IMR-90 (cell line): Measurements from ENCODE around the gene NUDT5. TPM values are rescaled to one million over a fixed set of nuclear protein-coding genes. Genes with fewer than 3 reads are reported as not detected.

ENCODE experiments used
- ATAC-seq: fragments of 200-7000 bp; cut with Tn5 transposase; 2 replicates; pipeline ENCODE4 v1.9.1; 2020; ENCODE audit warnings: low read depth, mild to moderate bottlenecking, moderate library complexity
- BruUV-seq: library from RNA; stranded (reverse); fragments of 400-500 nt; replicated peaks from 2 replicates; lab custom pipeline; 2021; lab: Mats Ljungman, UMichigan
- CTCF ChIA-PET: fragments of 300-600 bp; formaldehyde crosslinking; extraction: SDS; loops from one replicate; lab custom pipeline; 2021; ENCODE audit warnings: antibody characterized with exemption; lab: Yijun Ruan, JAX
- POLR2A ChIA-PET: fragments of 300-600 bp; sonication (Branson Sonifier 250); formaldehyde crosslinking; loops from one replicate; lab custom pipeline; 2022; ENCODE audit warnings: antibody characterized with exemption; ENCODE audit not compliant: unreplicated experiment; lab: Charles Lee
- DNase-seq: peaks from one replicate; pipeline ENCODE4 v3.0.0; 2013
- H2AFZ ChIP-seq: replicated peaks from 2 replicates; pipeline ENCODE3; 2013; ENCODE audit warnings: low read length, mild to moderate bottlenecking; ENCODE audit not compliant: poor library complexity
- H2AK5ac ChIP-seq: 2 replicates; pipeline ENCODE4 v1.6.1; 2013; ENCODE audit warnings: low read depth, low read length, inconsistent platforms
- H2AK9ac ChIP-seq: replicated peaks from 2 replicates; pipeline ENCODE3; 2013; ENCODE audit warnings: mild to moderate bottlenecking, low read depth, low read length, moderate library complexity; ENCODE audit not compliant: poor library complexity
- H2BK120ac ChIP-seq: 2 replicates; pipeline ENCODE4 v1.6.1; 2013; ENCODE audit warnings: low read depth, low read length, inconsistent platforms
- H2BK15ac ChIP-seq: 3 replicates; pipeline ENCODE4 v1.6.1; 2013; ENCODE audit warnings: low read depth, low read length, inconsistent platforms
- H2BK20ac ChIP-seq: 2 replicates; pipeline ENCODE4 v1.6.1; 2013; ENCODE audit warnings: low read depth, mild to moderate bottlenecking, inconsistent platforms, low read length, moderate library complexity
- H2BK5ac ChIP-seq: 2 replicates; pipeline ENCODE4 v1.6.1; 2013; ENCODE audit warnings: mild to moderate bottlenecking, low read depth, low read length, inconsistent platforms; ENCODE audit not compliant: poor library complexity, severe bottlenecking
- H3K14ac ChIP-seq: replicated peaks from 2 replicates; pipeline ENCODE4 v1.6.1; 2013; ENCODE audit warnings: low read depth, low read length, inconsistent platforms
- H3K18ac ChIP-seq: 2 replicates; pipeline ENCODE4 v1.6.1; 2013; ENCODE audit warnings: low read depth, low read length, control low read depth
- H3K23ac ChIP-seq: 2 replicates; pipeline ENCODE4 v1.6.1; 2013; ENCODE audit warnings: low read depth, low read length, inconsistent platforms
- H3K27ac ChIP-seq: 2 replicates; pipeline ENCODE4 v1.5.1; 2013; ENCODE audit warnings: mild to moderate bottlenecking, control low read depth, low read length; ENCODE audit not compliant: insufficient read depth
- H3K27me3 ChIP-seq: 2 replicates; pipeline ENCODE4 v1.6.1; 2013; ENCODE audit warnings: low read length; ENCODE audit not compliant: control insufficient read depth, insufficient read depth
- H3K36me3 ChIP-seq: 2 replicates; pipeline ENCODE4 v1.6.1; 2013; ENCODE audit warnings: low read length, mixed read lengths; ENCODE audit not compliant: control insufficient read depth, insufficient read depth
- H3K4ac ChIP-seq: 2 replicates; pipeline ENCODE4 v1.6.1; 2013; ENCODE audit warnings: low read depth, low read length, inconsistent platforms
- H3K4me1 ChIP-seq: 2 replicates; pipeline ENCODE4 v1.6.1; 2013; ENCODE audit warnings: low read length, mixed read lengths; ENCODE audit not compliant: control insufficient read depth, insufficient read depth
- H3K4me2 ChIP-seq: 2 replicates; pipeline ENCODE4 v1.6.1; 2013; ENCODE audit warnings: low read depth, mild to moderate bottlenecking, control low read depth, low read length, moderate library complexity
- H3K4me3 ChIP-seq: 2 replicates; pipeline ENCODE4 v1.5.1; 2013; ENCODE audit warnings: low read depth, mild to moderate bottlenecking, control low read depth, low read length, moderate library complexity; ENCODE audit not compliant: insufficient read depth
- H3K56ac ChIP-seq: 2 replicates; pipeline ENCODE4 v1.6.1; 2013; ENCODE audit warnings: low read length, inconsistent platforms; ENCODE audit not compliant: insufficient read depth; ENCODE audit errors: extremely low read depth
- H3K79me1 ChIP-seq, 2 experiments: 2 replicates each; pipeline ENCODE4 v1.6.1; 2013; ENCODE audit warnings: low read length in 2 of 2, inconsistent platforms in 1 of 2, low read depth in 1 of 2
- H3K9ac ChIP-seq: 2 replicates; pipeline ENCODE4 v1.6.1; 2013; ENCODE audit warnings: low read depth, low read length, control low read depth
- H3K9me1 ChIP-seq: 2 replicates; pipeline ENCODE4 v1.6.1; 2013; ENCODE audit warnings: low read length, inconsistent platforms; ENCODE audit not compliant: insufficient read depth
- H3K9me3 ChIP-seq: 2 replicates; pipeline ENCODE4 v1.6.1; 2013; ENCODE audit warnings: low read length; ENCODE audit not compliant: control insufficient read depth, insufficient read depth
- H4K20me1 ChIP-seq: 2 replicates; pipeline ENCODE4 v1.6.1; 2013; ENCODE audit warnings: low read length, inconsistent platforms; ENCODE audit not compliant: insufficient read depth
- H4K5ac ChIP-seq: 2 replicates; pipeline ENCODE4 v1.6.1; 2013; ENCODE audit warnings: mild to moderate bottlenecking, low read depth, low read length, control low read depth
- H4K8ac ChIP-seq, 2 experiments: 2 replicates each; pipeline ENCODE4 v1.6.1; 2013; ENCODE audit warnings: low read depth in 2 of 2, low read length in 2 of 2, control low read depth in 1 of 2, inconsistent platforms in 1 of 2
- H4K91ac ChIP-seq: 2 replicates; pipeline ENCODE4 v1.6.1; 2013; ENCODE audit warnings: low read depth, low read length, inconsistent platforms; ENCODE audit not compliant: insufficient read depth
- BHLHE40 ChIP-seq: fragments of 150-350 bp; IDR thresholded peaks from 2 replicates; pipeline ENCODE4 v1.6.1; 2016; ENCODE audit warnings: mild to moderate bottlenecking, low read depth, low read length
- CEBPB ChIP-seq: IDR thresholded peaks from 2 replicates; pipeline ENCODE4 v1.6.1; 2012; ENCODE audit warnings: low read depth, low read length, improper control_type of control experiment
- CHD1 ChIP-seq: IDR thresholded peaks from 2 replicates; pipeline ENCODE4 v1.6.1; 2012; ENCODE audit warnings: low read depth, low read length, improper control_type of control experiment
- CTCF ChIP-seq: conservative IDR thresholded peaks from 2 replicates; pipeline ENCODE4 v1.5.1; 2012; ENCODE audit warnings: mild to moderate bottlenecking, low read depth, low read length, improper control_type of control experiment
- FOS ChIP-seq: fragments of 150-350 bp; IDR thresholded peaks from 2 replicates; pipeline ENCODE4 v1.6.1; 2016; ENCODE audit warnings: low read depth, low read length
- MAFK ChIP-seq: IDR thresholded peaks from 2 replicates; pipeline ENCODE4 v1.6.1; 2012; ENCODE audit warnings: low read depth, low read length, improper control_type of control experiment
- MAZ ChIP-seq: IDR thresholded peaks from 2 replicates; pipeline ENCODE4 v1.6.1; 2012; ENCODE audit warnings: low read depth, mild to moderate bottlenecking, low read length, improper control_type of control experiment, moderate library complexity, borderline replicate concordance
- MXI1 ChIP-seq: IDR thresholded peaks from 2 replicates; pipeline ENCODE4 v1.6.1; 2012; ENCODE audit warnings: low read depth, mild to moderate bottlenecking, low read length, moderate library complexity, borderline replicate concordance
- NFE2L2 ChIP-seq: fragments of 150-350 bp; IDR thresholded peaks from 2 replicates; pipeline ENCODE4 v1.6.1; 2016; ENCODE audit warnings: low read depth, mild to moderate bottlenecking, low read length
- POLR2A ChIP-seq: IDR thresholded peaks from 2 replicates; pipeline ENCODE4 v1.6.1; 2012; ENCODE audit warnings: mild to moderate bottlenecking, low read depth, low read length
- RAD21 ChIP-seq: IDR thresholded peaks from 2 replicates; pipeline ENCODE4 v1.6.1; 2012; ENCODE audit warnings: low read length, improper control_type of control experiment
- RCOR1 ChIP-seq: IDR thresholded peaks from 2 replicates; pipeline ENCODE4 v1.6.1; 2012; ENCODE audit warnings: mild to moderate bottlenecking, low read length, improper control_type of control experiment; ENCODE audit not compliant: insufficient replicate concordance
- RFX5 ChIP-seq: IDR thresholded peaks from 2 replicates; pipeline ENCODE4 v1.8.0; 2012; ENCODE audit warnings: low read depth, mild to moderate bottlenecking, low read length, moderate library complexity
- SMC3 ChIP-seq: fragments of 150-350 bp; IDR thresholded peaks from 2 replicates; pipeline ENCODE4 v1.6.1; 2016; ENCODE audit warnings: low read depth, mild to moderate bottlenecking, antibody characterized with exemption, low read length, moderate library complexity
- WGBS, 2 experiments: methylation state at CpG; one replicate each; pipeline versions ENCODE4 v1.1.5 to v1.1.7; 2013; ENCODE audit warnings: missing lambda C conversion rate in 2 of 2; ENCODE audit not compliant: insufficient read length in 1 of 2; ENCODE audit errors: extremely low coverage in 2 of 2; 5-methylcytosine and 5-hydroxymethylcytosine counted together
- dilution Hi-C: fragments of 300-500 bp; cut with HindIII; formaldehyde crosslinking; loops from one replicate; pipeline ENCODE4 v1.14.3; 2018; ENCODE audit warnings: low sequenced_read_pairs; ENCODE audit not compliant: unreplicated experiment
- in situ Hi-C: fragments of 300-500 bp; cut with MboI; formaldehyde crosslinking; loops from 3 replicates; pipeline ENCODE4 v1.14.3; 2019; ENCODE audit warnings: low sequenced_read_pairs, inconsistent platforms, mixed read lengths
- intact Hi-C: fragments of 100-400 bp; cut with micrococcal nuclease; formaldehyde crosslinking; loops from 2 replicates; pipeline ENCODE4 v1.10.0; 2022
- polyA plus RNA-seq, 3 experiments: library from polyadenylated mRNA; depleted of rRNA; stranded (reverse); fragments of >200 nt; gene quantifications; 2 replicates each; pipeline ENCODE4 v1.2.3, GENCODE V29; 2012; ENCODE audit warnings: low replicate concordance in 1 of 3
- total RNA-seq: library from RNA; depleted of rRNA; stranded (reverse); fragments of >200 nt; gene quantifications from 2 replicates; pipeline ENCODE4 v1.2.3, GENCODE V29; 2012
- TF ChIP-seq, protein P1 (sequence below): fragments of 150-350 bp; IDR thresholded peaks from 2 replicates; pipeline ENCODE4 v1.6.1; 2017; ENCODE audit warnings: mild to moderate bottlenecking, antibody characterized with exemption, low read length, low read depth

The NUDT5 gene
- total and polyA plus RNA-seq, 2 of the 4 experiments (the other 2 are of a cell fraction): 70.1 to 74.6 TPM

DNA sequence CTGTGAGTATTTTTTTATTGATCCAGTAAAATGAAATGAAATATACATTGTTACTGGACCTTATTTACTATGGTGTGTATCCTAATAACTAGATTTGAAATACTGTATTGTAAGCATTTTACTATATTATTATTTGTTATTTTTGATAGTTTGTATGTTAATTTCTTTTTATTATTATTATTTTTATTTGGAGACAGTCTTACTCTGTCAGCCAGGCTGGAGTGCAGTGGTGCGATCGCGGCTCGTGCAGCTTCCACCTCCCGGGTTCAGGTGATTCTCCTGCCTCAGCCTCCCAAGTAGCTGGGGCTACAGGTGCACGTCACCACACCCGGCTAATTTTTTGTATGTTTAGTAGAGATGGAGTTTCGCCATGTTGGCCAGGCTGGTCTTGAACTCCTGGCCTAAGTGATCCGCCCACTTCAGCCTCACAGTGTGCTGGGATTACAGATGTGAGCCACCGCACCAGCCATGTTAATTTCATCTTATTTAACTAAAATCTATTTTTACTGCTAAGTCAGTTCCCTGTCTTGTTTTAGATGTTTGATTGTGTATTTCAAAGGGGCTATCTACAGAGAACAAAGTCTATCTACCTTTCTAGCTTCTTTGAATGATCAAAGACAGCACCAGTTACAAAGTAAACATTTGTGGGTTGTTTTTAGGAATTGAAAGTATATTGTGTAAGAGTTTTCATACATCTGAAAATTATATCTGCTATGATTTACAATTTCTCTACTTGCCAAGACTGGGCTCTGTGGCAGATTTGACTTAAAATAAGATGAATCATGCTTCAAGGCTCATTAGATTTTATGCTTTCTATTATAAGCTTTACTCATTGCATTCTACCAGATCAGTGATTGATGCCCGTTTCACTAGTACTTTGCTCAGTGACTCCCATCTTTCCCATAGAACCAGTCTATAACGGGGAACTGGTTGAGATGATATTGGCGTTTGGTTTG, 41.9 kb upstream of the NUDT5 start:
- in situ Hi-C loops: no loop called here
- ATAC-seq: no peak
- Histone ChIP-seq H3K27me3 (no peaks in the 10 kb centered on the region), H3K4me1 (peaks cover 8% of the 10 kb centered on the region), H4K5ac (no peak overlapping the region), H2BK20ac (no peak overlapping the region), H3K27ac (no peak overlapping the region), H2AK9ac (no peak overlapping the region), H3K9me3 (no peaks in the 10 kb centered on the region), H2AK5ac (no peak overlapping the region), H3K79me1 (peaks cover 6 to 29% of the 10 kb centered on the region in 2 experiments), H3K14ac (no peak overlapping the region), H3K4me3 (no peak overlapping the region), H3K9me1 (no peaks in the 10 kb centered on the region), H2BK5ac (no peak overlapping the region), H3K18ac (no peak overlapping the region), H3K9ac (no peak overlapping the region), H3K4me2 (no peak overlapping the region), H3K23ac (no peak overlapping the region), H4K91ac (no peak overlapping the region), H3K36me3 (peaks cover 23% of the 10 kb centered on the region), H3K4ac (no peak overlapping the region), H3K56ac (no peak overlapping the region), H4K8ac (no peak overlapping the region), H2AFZ (no peak overlapping the region), H2BK120ac (no peak overlapping the region), H2BK15ac (no peak overlapping the region), H4K20me1 (peaks cover 5% of the 10 kb centered on the region; the same call in 1 of the 2 replicates)
- ChIA-PET CTCF (interaction anchor here (1.2 kb wide), 1 partner anchor 18 kb away, joined by 3 read pairs; no protein-coding TSS in a partner anchor), POLR2A (no interaction called here)
- WGBS, 2 experiments: 98 to 100% methylated on average over 1 to 5 of the region's 13 CpGs
- dilution Hi-C loops: no loop called here
- BruUV-seq: no TSS peak
- intact Hi-C loops: no loop called here
- DNase-seq: no peak
- no peak for TF ChIP-seq CEBPB
- no peak for TF ChIP-seq CTCF
- TF ChIP-seq CHD1: no peak
- no peak for TF ChIP-seq POLR2A
- no peak for TF ChIP-seq NFE2L2
- TF ChIP-seq FOS: no peak
- TF ChIP-seq MXI1: no peak
- no peak for TF ChIP-seq RFX5
- no peak for TF ChIP-seq RAD21
- TF ChIP-seq, protein P1, sequence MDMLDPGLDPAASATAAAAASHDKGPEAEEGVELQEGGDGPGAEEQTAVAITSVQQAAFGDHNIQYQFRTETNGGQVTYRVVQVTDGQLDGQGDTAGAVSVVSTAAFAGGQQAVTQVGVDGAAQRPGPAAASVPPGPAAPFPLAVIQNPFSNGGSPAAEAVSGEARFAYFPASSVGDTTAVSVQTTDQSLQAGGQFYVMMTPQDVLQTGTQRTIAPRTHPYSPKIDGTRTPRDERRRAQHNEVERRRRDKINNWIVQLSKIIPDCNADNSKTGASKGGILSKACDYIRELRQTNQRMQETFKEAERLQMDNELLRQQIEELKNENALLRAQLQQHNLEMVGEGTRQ: no peak
- no peak for TF ChIP-seq MAFK
- no peak for TF ChIP-seq BHLHE40
- no peak for TF ChIP-seq MAZ
- no peak for TF ChIP-seq SMC3
- TF ChIP-seq RCOR1: no peak
